Upper lobe of left lung (tissue), 6 donors: Measurements from ENCODE around the gene GUCY2C. TPM values are rescaled to one million over a fixed set of nuclear protein-coding genes. Genes with fewer than 3 reads are reported as not detected.

ENCODE experiments used
- ATAC-seq, 2 donors: fragments of 200-7000 bp; cut with Tn5 transposase; one replicate each; pipeline ENCODE4 v1.9.1; 2022; ENCODE audit warnings: mild to moderate bottlenecking in 2 of 2, moderate library complexity in 2 of 2; ENCODE audit not compliant: low FRiP score in 2 of 2
- DNase-seq, 2 donors: peaks; one replicate each; pipeline ENCODE4 v3.0.0-alpha.2; 2019 to 2020
- H3K27ac ChIP-seq, 4 donors: fragments of 200-600 bp; sonication (generic); one replicate each; pipeline ENCODE4 v1.5.1; 2016 to 2019
- H3K27me3 ChIP-seq, 4 donors: fragments of 200-600 bp; sonication (generic); one replicate each; pipeline ENCODE4 v1.5.1; 2017 to 2019
- H3K36me3 ChIP-seq, 4 donors: fragments of 200-600 bp; sonication (generic); one replicate each; pipeline ENCODE4 v1.5.1; 2016 to 2019
- H3K4me1 ChIP-seq, 4 donors: fragments of 200-600 bp; sonication (generic); one replicate each; pipeline ENCODE4 v1.5.1; 2018 to 2019
- H3K4me3 ChIP-seq, 4 donors: fragments of 200-600 bp; sonication (generic); one replicate each; pipeline ENCODE4 v1.5.1; 2017 to 2019; ENCODE audit warnings: mild to moderate bottlenecking in 2 of 4, moderate library complexity in 1 of 4
- H3K9me3 ChIP-seq, 4 donors: fragments of 200-600 bp; sonication (generic); one replicate each; pipeline ENCODE4 v1.5.1; 2018 to 2019
- CTCF ChIP-seq, 6 experiments: fragments of 450-650 bp in 4 of 6; fragments of 200-600 bp in 2 of 6; sonication (generic) in 2 of 6; IDR thresholded peaks; one replicate each; pipeline ENCODE4 v1.5.1; 2016 to 2019; ENCODE audit warnings: antibody characterized with exemption in 6 of 6
- EP300 ChIP-seq, 4 donors: sonication (generic); formaldehyde crosslinking; IDR thresholded peaks; one replicate each; pipeline ENCODE4 v1.5.1; 2017; ENCODE audit warnings: antibody characterized with exemption in 4 of 4, control low read depth in 2 of 4
- POLR2A ChIP-seq, 4 donors: fragments of 450-650 bp; IDR thresholded peaks; one replicate each; pipeline ENCODE4 v1.5.1; 2016 to 2017; ENCODE audit warnings: antibody characterized with exemption in 4 of 4, mild to moderate bottlenecking in 2 of 4
- POLR2AphosphoS5 ChIP-seq, 2 donors: sonication (generic); formaldehyde crosslinking; IDR thresholded peaks; one replicate each; pipeline ENCODE4 v1.5.1; 2017; ENCODE audit warnings: antibody characterized with exemption in 2 of 2
- WGBS, 2 donors: methylation state at CpG; one replicate each; pipeline ENCODE4 v1.1.5; 2017 to 2018; 5-methylcytosine and 5-hydroxymethylcytosine counted together
- total RNA-seq, 6 donors: library from RNA; depleted of rRNA in 4 of 6; stranded (reverse); fragments of >200 nt in 4 of 6; gene quantifications; one replicate each; pipeline versions ENCODE4 v1.1.0 to v1.2.1, GENCODE V29; 2016 to 2021
- donor health status: DM: no; HTN: no; CAD: no; lungs with moderate emphysema.
- donor health status: DM: no; HTN: yes; CAD: no; lungs with severe emphysema.

The GUCY2C gene
- total RNA-seq, 6 donors from 2014 or later, result 1.0 TPM; not detected in 5

GRCh38 chr12:14621826-14622225 lies 74.6 kb downstream of the GUCY2C start:
- Histone ChIP-seq H3K27ac (no peak overlapping the region), H3K4me3 (no peak overlapping the region), H3K27me3 (no peaks in the 10 kb centered on the region), H3K9me3 (no peaks in the 10 kb centered on the region), H3K4me1 (peaks cover 0 to 5% (median 3%) of the 10 kb centered on the region in 4 donors), H3K36me3 (no peaks in the 10 kb centered on the region)
- no peak for DNase-seq
- 75 to 77% methylated on average over 3 of the region's 3 CpGs for WGBS, 2 donors
- ATAC-seq, result no peak
- TF ChIP-seq POLR2A (IDR thresholded peaks at IDR 0.05) (no peak), POLR2AphosphoS5 (IDR thresholded peaks at IDR 0.05) (no peak), CTCF (IDR thresholded peaks at IDR 0.05) (no peak), EP300 (IDR thresholded peaks at IDR 0.05) (no peak)

GRCh38 chr12:14619741-14620501 lies 76.5 kb downstream of the GUCY2C start:
- ATAC-seq (no peak), DNase-seq (no peak)
- TF ChIP-seq EP300 (IDR thresholded peaks at IDR 0.05) (no peak), CTCF (IDR thresholded peaks at IDR 0.05) (no peak), POLR2A (IDR thresholded peaks at IDR 0.05) (no peak), POLR2AphosphoS5 (IDR thresholded peaks at IDR 0.05) (no peak)
- H3K27me3 ChIP-seq, result no peaks in the 10 kb centered on the region
- H3K9me3 ChIP-seq, result no peaks in the 10 kb centered on the region
- WGBS, 2 donors, result 69 to 72% methylated on average over 6 of the region's 6 CpGs
- peaks cover 0 to 5% (median 4%) of the 10 kb centered on the region in 4 donors for H3K4me1 ChIP-seq
- no peaks in the 10 kb centered on the region for H3K36me3 ChIP-seq
- H3K4me3 ChIP-seq, result no peak overlapping the region
- H3K27ac ChIP-seq, result no peak overlapping the region

GRCh38 chr12:14618983-14619382 lies 77.4 kb downstream of the GUCY2C start:
- ATAC-seq, result no peak
- Histone ChIP-seq H3K27ac (no peak overlapping the region), H3K27me3 (no peaks in the 10 kb centered on the region), H3K4me3 (no peak overlapping the region), H3K9me3 (no peaks in the 10 kb centered on the region), H3K4me1 (peaks cover 0 to 11% (median 8%) of the 10 kb centered on the region in 4 donors), H3K36me3 (no peaks in the 10 kb centered on the region)
- WGBS, 2 donors, result 38 to 62% methylated on average over 4 of the region's 4 CpGs
- TF ChIP-seq POLR2AphosphoS5 (IDR thresholded peaks at IDR 0.05) (no peak), POLR2A (IDR thresholded peaks at IDR 0.05) (no peak), CTCF (IDR thresholded peaks at IDR 0.05) (peak in 3 of 6 experiments; percentile 34 to 52 (median 37))
- no peak for DNase-seq

GRCh38 chr12:14614704-14615121 lies 81.7 kb downstream of the GUCY2C start:
- no peaks in the 10 kb centered on the region for H3K36me3 ChIP-seq
- WGBS, 2 donors, result 43 to 44% methylated on average over 3 of the region's 3 CpGs
- no peak overlapping the region for H3K4me3 ChIP-seq
- peak overlapping the region in 1 of 4 donors; percentile 3 for H3K27ac ChIP-seq
- no peaks in the 10 kb centered on the region for H3K27me3 ChIP-seq
- TF ChIP-seq POLR2AphosphoS5 (IDR thresholded peaks at IDR 0.05), result no peak
- peaks cover 0 to 11% (median 5%) of the 10 kb centered on the region in 4 donors for H3K4me1 ChIP-seq
- peaks cover 0 to 14% (median 8%) of the 10 kb centered on the region in 4 donors for H3K9me3 ChIP-seq
- ATAC-seq (peak in 1 of 2 donors; percentile 67), DNase-seq (no peak)

GRCh38 chr12:14613718-14614117 lies 82.7 kb downstream of the GUCY2C start:
- Histone ChIP-seq H3K9me3 (peaks cover 0 to 14% (median 8%) of the 10 kb centered on the region in 4 donors), H3K4me1 (peaks cover 0 to 6% (median 5%) of the 10 kb centered on the region in 4 donors), H3K27me3 (no peaks in the 10 kb centered on the region), H3K4me3 (no peak overlapping the region), H3K27ac (no peak overlapping the region), H3K36me3 (no peaks in the 10 kb centered on the region)
- WGBS, 2 donors, result 68 to 100% methylated on average over 1 of the region's 1 CpG
- TF ChIP-seq EP300 (IDR thresholded peaks at IDR 0.05) (no peak), POLR2AphosphoS5 (IDR thresholded peaks at IDR 0.05) (no peak), POLR2A (IDR thresholded peaks at IDR 0.05) (no peak), CTCF (IDR thresholded peaks at IDR 0.05) (no peak)
- ATAC-seq (peak in 1 of 2 donors; percentile 63), DNase-seq (no peak)
